ENCODE results near the gene CD74.

CD74 gene

DNA sequence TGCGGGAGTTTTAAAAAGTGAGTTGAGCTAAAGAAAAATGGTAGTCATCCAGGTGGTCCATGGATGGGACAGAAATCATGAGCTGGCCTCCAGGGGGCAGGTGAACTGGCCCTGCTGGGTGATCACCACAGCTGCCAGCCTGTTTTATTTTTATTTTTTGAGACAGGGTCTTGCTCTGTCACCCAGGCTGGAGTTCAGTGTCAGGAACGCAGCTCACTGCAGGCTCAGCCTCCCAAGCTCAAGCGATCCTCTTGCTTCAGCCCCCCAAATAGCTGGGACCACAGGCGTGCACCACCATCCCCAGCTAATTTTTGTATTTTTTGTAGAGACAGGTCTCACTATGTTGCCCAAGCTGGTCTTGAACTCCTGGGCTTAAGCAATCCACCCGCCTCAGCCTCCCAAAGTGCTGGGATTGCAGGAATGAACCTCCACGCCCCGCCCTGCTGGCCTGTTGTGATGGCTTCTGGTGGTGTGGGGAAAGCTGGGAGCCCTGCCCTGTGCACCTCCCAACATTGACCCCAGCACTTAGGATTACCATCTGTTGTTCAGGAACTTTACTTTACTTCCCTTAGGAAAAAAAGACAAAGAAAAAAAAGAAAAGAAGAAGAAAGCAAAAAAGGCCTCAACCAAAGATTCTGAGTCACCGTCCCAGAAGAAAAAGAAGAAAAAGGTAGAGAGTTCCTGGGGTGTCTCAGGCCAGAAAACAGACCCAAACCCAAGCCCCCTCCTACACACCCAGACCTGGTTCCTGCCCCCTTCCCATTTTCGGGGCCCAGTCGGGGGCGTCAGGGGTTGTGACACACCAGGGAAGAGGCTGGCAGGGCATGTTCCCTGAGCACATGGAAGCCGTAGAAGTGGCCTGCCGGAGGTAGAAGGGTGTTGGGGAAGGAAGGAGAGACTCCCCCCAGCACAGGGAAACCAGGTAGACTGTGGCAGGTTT lies 14.7 kb downstream of the CD74 start:
- DNase-seq = no peak

DNA sequence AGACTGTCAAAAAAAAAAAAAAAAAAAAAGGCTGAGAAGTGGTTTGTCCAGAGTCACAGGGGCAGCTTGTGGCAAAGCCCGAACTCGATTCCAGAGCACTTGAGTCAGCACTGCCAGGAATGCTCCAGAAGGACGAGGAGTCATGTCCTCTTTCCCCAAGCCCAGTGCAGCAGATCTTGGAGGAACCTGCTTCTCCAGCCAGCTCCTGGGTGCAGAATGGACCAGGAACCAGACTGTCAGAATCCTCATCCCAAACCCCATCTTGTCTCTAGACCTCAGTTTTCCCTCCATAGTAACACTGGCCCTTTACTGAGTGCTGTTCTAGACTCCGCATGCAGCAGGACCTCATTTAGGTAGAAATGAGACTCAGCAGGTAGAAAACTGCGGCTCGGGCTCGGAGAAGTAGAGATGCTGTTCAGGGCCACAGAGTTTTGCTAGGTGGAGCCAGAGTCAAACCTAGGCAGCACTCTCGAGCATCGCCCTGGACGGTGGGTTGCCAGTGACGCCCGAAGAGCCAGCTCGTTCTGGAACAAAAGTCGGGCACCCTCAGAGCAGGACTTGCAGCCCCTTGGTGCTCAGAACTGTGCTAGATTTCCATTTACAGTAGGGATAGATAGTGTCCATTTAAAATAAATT lies 15.4 kb downstream of the CD74 start:
- peak in 3 of 58 donors; percentile 5 to 19 (median 9) for DNase-seq

- DNase-seq = no peak
Measured at GRCh38 chr5:150396267-150396666, 16.4 kb downstream of the CD74 start.

DNA sequence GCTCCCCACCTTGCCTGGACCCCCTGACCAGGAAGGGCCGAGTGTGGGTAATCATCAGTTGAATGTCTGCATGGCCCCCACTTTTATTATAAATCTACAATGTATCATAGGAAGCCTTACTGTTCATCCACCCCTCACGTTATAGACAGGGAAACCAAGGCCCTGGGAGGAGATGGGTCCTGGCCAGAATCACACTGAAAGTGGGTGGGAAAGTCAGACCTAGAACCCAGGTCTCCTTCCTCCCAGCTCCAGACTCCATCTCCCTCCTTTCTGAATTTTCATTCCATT lies 17.1 kb downstream of the CD74 start:
- DNase-seq = no peak

DNA sequence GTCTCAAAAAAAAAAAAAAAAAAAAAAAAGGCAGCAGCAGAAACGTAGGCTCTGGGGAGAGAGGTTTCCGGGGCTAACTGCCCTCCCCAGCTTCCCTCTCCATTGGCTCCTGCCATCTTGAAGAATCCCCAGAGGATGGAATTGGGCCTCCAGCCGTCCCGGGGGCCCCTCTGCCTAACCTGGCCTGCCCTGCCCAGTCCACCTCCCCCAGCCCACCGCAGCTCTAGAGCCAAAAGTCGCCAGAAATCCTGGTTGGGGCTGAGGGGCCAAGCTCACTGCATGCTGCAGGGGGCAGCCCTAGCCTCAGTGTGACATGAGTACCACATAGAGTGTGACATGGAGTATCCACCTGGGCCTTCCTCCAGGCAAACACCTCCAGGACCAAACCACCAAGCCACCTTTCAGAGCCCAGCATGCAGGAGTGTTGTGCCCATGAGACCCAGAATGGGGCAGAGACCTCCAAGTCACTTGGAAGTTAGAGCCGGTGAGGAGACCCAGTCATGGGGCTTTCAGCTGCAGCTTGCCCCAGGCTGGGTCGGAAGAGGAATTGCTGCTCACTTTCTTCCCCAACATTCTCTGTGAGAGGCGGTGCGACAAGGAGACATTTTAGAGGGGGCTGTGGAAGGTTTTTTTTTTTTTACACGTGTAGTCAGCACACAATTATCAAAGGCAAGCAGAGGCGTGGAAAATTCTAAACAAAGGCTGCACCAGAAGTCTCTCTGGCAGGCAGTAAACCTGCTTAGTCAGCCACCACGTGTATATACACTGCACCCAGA lies 17.6 kb downstream of the CD74 start:
- peak in 6 of 58 donors; percentile 11 to 45 (median 23) for DNase-seq

DNA sequence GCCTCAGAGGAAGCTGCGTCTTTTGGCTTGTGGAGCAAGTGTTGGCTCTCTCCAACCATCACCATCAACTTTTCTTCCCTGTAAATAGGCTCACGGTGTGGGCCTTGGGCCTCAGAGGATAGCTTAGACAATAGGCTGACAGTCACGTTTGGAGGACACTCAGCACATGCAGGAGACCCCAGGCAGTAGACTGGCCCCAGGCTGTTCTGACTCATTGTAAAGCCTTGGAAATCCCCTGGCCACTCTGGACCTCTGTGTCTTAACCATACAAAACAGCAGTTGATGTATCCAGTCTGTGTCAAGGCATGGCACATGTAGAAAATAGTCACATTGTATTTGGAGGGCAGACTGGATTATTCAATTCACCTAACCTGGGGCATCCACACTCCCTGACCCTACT lies 18.6 kb downstream of the CD74 start:
- DNase-seq = no peak

GRCh38 chr5:150393096-150393645 lies 19.5 kb downstream of the CD74 start:
- DNase-seq = no peak

- no peak for DNase-seq
Measured at GRCh38 chr5:150392680-150393079, 20.0 kb downstream of the CD74 start.

GRCh38 chr5:150391986-150392385 lies 20.7 kb downstream of the CD74 start:
- no peak for DNase-seq

GRCh38 chr5:150391064-150391834 lies 21.5 kb downstream of the CD74 start:
- DNase-seq = no peak

GRCh38 chr5:150389531-150390266 lies 23.0 kb downstream of the CD74 start:
- DNase-seq = no peak

DNA sequence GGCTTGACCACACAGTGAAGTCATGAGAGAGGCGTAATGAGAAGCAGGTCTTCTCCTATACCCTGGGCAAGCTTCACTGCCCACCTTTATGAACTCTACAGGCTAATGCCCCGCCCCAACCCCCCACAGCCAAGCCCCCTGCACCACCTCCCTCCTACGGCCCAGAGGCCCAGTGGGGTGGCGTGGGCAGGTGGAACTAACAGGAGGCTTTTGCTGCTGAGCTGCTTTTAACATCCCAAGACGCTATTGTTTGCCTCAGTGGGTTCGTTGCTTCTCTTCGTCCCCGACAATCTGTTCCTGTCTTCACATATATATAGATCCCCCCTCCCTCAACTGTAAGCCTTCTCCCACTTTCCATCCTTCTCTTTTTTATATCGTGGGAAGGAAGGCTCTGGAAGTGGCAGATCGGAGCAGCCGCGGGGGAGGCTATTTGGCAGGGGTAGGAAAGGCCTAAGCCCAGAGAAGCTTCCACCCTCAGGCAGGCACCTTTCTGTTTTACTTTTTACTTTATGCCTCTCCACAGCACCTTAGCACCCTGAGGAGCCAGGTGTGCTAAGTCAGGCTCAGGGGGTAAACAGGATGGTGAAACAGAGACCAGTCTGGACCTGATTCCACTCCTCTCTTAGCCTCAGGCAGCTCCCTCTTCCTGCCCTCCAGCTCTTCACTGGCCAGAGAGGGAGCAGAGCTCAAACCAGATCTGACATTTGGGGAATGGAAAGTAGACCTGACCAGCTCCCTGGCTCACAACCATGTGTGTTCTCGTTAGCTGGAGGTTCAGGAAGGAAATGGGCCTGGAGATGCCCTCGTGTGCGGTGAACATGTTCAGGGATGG lies 26.5 kb downstream of the CD74 start:
- peak in 20 of 58 donors; percentile 7 to 50 (median 30) for DNase-seq

DNA sequence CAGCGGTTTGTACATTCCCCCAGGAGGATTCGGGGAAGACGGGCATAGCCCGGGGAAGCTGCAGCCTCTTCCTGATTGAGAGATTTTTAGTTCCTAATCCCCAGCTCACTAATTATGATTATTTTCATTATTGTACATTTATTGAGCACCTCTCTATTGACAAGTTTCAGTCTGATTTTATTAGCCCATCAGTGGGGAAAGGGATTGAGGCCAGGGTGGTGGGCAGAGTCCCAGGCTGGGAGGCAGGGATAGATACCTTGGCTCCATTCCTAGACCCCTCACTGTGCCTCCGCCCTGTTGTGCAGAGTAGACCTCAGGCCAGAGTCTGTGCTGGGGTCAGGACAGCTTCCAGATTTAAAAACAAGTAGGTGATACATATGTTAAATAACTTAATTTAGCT lies 28.0 kb downstream of the CD74 start:
- DNase-seq = no peak

- no peak for DNase-seq
Measured at GRCh38 chr5:150377964-150378694, 34.6 kb downstream of the CD74 start.

- no peak for DNase-seq
Measured at GRCh38 chr5:150376799-150377771, 35.6 kb downstream of the CD74 start.

DNA sequence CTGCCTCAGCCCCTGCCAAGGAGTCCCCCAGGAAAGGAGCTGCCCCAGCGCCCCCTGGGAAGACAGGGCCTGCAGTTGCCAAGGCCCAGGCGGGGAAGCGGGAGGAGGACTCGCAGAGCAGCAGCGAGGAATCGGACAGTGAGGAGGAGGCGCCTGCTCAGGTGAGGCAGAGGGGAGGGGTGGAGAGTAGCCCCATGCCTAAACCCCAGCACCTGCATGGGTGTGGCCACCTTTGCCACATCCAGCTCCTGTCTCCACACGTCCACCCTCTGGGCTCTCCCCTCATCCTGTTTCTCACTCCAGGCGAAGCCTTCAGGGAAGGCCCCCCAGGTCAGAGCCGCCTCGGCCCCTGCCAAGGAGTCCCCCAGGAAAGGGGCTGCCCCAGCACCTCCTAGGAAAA lies 38.1 kb downstream of the CD74 start:
- no peak for DNase-seq

GRCh38 chr5:150372639-150373038 lies 40.1 kb downstream of the CD74 start:
- DNase-seq = no peak

All from anterior cingulate cortex (tissue), 58 donors.